Measurements from ENCODE around the gene SYNE1.

The SYNE1 gene

DNA sequence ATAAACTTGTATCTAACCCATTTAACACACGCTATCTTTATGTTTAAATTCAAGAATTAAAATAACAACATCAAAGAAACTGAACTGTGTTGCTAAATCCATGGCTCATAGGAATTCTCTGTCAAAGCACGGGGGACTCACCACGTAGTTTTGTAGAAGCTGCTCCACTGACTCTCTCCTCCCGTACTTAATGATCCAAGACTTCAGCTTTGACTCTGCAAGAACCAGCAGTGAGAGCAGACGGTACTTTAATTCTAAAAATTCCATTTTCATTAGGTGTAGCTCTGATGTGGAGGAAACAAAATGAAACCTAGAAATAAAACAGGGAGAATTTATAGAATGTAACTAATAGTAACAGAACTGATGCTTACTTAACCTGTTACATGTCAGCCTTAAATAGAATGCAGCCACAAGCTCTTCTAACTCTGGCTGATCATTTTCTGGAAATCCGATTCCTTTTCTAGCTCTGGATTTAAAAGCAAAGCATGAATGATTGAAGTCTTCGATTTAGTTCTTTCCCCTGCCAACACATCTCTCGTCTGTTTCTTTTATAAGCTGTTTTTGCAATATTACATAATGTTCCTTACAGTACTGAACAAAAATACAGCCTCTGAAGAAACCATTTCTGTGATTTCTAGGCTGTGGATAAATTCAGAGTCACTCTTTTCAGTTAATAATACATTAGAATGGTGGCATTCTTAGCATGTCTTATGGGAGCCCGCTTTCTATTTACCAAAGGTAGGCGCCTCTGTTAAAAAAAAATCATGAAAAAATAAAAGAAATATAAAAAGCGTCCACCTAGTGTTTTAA, 165.5 kb downstream of the SYNE1 start:
- H3K9me3 ChIP-seq (ENCODE audit: control insufficient read depth, low read length): no peaks in the 10 kb centered on the region
- H3K4me3 ChIP-seq (ENCODE audit: low read depth, low read length): no peak overlapping the region
- H3K79me2 ChIP-seq: no peaks in the 10 kb centered on the region
- no peaks in the 10 kb centered on the region for H3K4me1 ChIP-seq
- H3K4me2 ChIP-seq (ENCODE audit: low read length): no peak overlapping the region
- TF ChIP-seq, protein P1, sequence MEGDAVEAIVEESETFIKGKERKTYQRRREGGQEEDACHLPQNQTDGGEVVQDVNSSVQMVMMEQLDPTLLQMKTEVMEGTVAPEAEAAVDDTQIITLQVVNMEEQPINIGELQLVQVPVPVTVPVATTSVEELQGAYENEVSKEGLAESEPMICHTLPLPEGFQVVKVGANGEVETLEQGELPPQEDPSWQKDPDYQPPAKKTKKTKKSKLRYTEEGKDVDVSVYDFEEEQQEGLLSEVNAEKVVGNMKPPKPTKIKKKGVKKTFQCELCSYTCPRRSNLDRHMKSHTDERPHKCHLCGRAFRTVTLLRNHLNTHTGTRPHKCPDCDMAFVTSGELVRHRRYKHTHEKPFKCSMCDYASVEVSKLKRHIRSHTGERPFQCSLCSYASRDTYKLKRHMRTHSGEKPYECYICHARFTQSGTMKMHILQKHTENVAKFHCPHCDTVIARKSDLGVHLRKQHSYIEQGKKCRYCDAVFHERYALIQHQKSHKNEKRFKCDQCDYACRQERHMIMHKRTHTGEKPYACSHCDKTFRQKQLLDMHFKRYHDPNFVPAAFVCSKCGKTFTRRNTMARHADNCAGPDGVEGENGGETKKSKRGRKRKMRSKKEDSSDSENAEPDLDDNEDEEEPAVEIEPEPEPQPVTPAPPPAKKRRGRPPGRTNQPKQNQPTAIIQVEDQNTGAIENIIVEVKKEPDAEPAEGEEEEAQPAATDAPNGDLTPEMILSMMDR (IDR thresholded peaks at IDR 0.05): no peak
- no peak overlapping the region for H2AFZ ChIP-seq
- H3K27ac ChIP-seq: no peak overlapping the region
- H3K9ac ChIP-seq: no peak overlapping the region
- H3K27me3 ChIP-seq (ENCODE audit: control insufficient read depth, insufficient read depth, low read length): no peaks in the 10 kb centered on the region
- H3K36me3 ChIP-seq (ENCODE audit: control insufficient read depth, insufficient read depth, low read length): no peaks in the 10 kb centered on the region

DNA sequence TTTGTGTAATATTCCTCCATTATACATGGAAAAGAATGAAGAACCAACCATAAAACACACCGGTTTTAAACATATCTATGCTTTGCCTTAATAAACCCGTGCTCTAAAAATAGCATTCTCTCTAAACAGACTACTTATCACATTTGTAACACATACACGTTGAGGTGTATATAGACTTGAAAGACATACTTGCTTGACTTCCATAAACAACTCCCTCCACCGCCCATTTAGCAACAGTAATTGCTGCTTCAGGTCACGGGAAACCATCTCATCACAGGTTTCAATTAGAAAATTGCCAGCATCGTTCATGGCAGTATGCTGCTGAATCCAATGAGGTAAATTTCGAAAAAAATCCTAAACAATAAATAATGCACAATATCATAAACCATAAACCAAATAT, 174.0 kb downstream of the SYNE1 start:
- no peak overlapping the region for H3K4me2 ChIP-seq (ENCODE audit: low read length)
- H3K4me3 ChIP-seq (ENCODE audit: low read depth, low read length): no peak overlapping the region
- TF ChIP-seq, protein P1 (IDR thresholded peaks at IDR 0.05): no peak
- H3K9me3 ChIP-seq (ENCODE audit: control insufficient read depth, low read length): no peaks in the 10 kb centered on the region
- no peak overlapping the region for H2AFZ ChIP-seq
- no peaks in the 10 kb centered on the region for H3K36me3 ChIP-seq (ENCODE audit: control insufficient read depth, insufficient read depth, low read length)
- no peaks in the 10 kb centered on the region for H3K4me1 ChIP-seq
- H3K27me3 ChIP-seq (ENCODE audit: control insufficient read depth, insufficient read depth, low read length): no peaks in the 10 kb centered on the region
- H3K9ac ChIP-seq: no peak overlapping the region
- no peaks in the 10 kb centered on the region for H3K79me2 ChIP-seq
- no peak overlapping the region for H3K27ac ChIP-seq

DNA sequence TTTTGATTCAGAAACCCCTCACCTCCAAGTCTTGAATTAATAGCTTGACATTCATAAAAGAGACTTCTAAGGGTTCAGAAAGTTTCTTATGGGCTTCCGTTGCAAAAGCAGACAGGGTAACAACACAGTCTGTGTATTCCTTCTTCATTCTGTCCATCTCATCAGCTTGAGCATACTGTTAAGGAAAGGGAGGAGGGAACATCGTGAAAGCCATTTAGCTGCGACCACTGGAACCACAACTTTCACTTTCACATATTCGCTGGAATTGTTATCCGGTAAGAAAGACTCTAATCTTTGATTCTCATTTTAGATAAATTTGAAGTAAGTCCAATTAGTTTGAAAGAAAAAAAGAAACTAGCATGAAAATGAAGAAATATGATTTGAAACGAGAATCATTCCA, 174.4 kb downstream of the SYNE1 start:
- Histone ChIP-seq H2AFZ (no peak overlapping the region), H3K79me2 (no peaks in the 10 kb centered on the region), H3K27me3 (ENCODE audit: control insufficient read depth, insufficient read depth, low read length) (no peaks in the 10 kb centered on the region), H3K9ac (no peak overlapping the region), H3K36me3 (ENCODE audit: control insufficient read depth, insufficient read depth, low read length) (no peaks in the 10 kb centered on the region), H3K4me3 (ENCODE audit: low read depth, low read length) (no peak overlapping the region), H3K9me3 (ENCODE audit: control insufficient read depth, low read length) (no peaks in the 10 kb centered on the region), H3K4me2 (ENCODE audit: low read length) (no peak overlapping the region), H3K4me1 (no peaks in the 10 kb centered on the region), H3K27ac (no peak overlapping the region)
- TF ChIP-seq, protein P1 (IDR thresholded peaks at IDR 0.05): no peak

DNA sequence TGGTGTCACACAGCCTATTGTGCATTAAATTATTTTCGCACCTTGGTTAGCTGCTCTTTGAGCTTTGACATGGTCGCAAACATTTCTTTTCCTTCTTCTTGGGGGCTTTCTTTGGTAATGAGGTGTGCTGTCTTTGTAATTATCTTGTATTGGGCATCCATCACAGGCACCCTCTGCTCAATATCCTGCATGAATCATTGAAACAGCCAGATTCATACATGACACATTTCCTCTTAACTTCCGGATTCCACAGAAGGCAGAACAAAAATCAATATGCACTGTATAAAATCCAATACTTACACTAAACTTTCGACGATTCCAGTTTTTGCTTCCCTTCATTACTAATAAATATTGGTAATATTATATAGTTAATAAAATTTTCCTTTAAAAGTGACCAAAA, 175.6 kb downstream of the SYNE1 start:
- H3K36me3 ChIP-seq (ENCODE audit: control insufficient read depth, insufficient read depth, low read length): no peaks in the 10 kb centered on the region

More for the DNA sequence above, 175.6 kb downstream of the SYNE1 start:
- Histone ChIP-seq H3K9me3 (ENCODE audit: control insufficient read depth, low read length) (no peaks in the 10 kb centered on the region), H3K27me3 (ENCODE audit: control insufficient read depth, insufficient read depth, low read length) (no peaks in the 10 kb centered on the region), H3K4me1 (no peaks in the 10 kb centered on the region), H2AFZ (no peak overlapping the region), H3K4me2 (ENCODE audit: low read length) (no peak overlapping the region), H3K4me3 (ENCODE audit: low read depth, low read length) (no peak overlapping the region), H3K79me2 (no peaks in the 10 kb centered on the region), H3K9ac (no peak overlapping the region), H3K27ac (no peak overlapping the region)
- TF ChIP-seq, protein P1 (IDR thresholded peaks at IDR 0.05): no peak
